Sigmoid colon (tissue), 7 donors: ENCODE measurements around the gene RALGDS. TPM values are rescaled to one million over a fixed set of nuclear protein-coding genes. Genes with fewer than 3 reads are reported as not detected.
A peak's percentile ranks its signal among the peaks of the same experiment; 100 is the strongest.

ENCODE experiments used
- DNase-seq: peaks from one replicate; pipeline ENCODE4 v3.0.0-alpha.2; 2019
- H3K27ac ChIP-seq, 4 donors: fragments of 200-600 bp; sonication (generic); one replicate each; pipeline ENCODE4 v1.5.1; 2016 to 2019; ENCODE audit warnings: mild to moderate bottlenecking in 1 of 4
- H3K27me3 ChIP-seq, 3 donors: fragments of 200-600 bp; sonication (generic); one replicate each; pipeline ENCODE4 v1.5.1; 2019; ENCODE audit warnings: mild to moderate bottlenecking in 1 of 3
- H3K36me3 ChIP-seq, 4 donors: fragments of 200-600 bp; sonication (generic); one replicate each; pipeline ENCODE4 v1.5.1; 2016 to 2019
- H3K4me1 ChIP-seq, 4 donors: fragments of 200-600 bp; sonication (generic); one replicate each; pipeline ENCODE4 v1.5.1; 2017 to 2019
- H3K4me3 ChIP-seq, 4 donors: fragments of 200-600 bp; sonication (generic); one replicate each; pipeline ENCODE4 v1.5.1; 2017 to 2019; ENCODE audit warnings: mild to moderate bottlenecking in 2 of 4, moderate library complexity in 1 of 4
- H3K9me3 ChIP-seq, 4 donors: fragments of 200-600 bp in 3 of 4; sonication (generic) in 3 of 4; one replicate each; pipeline versions ENCODE4 v1.5.1 to v1.6.1; 2013 to 2019
- EP300 ChIP-seq, 4 donors: sonication (generic); formaldehyde crosslinking; IDR thresholded peaks; one replicate each; pipeline ENCODE4 v1.6.1; 2017; ENCODE audit warnings: antibody characterized with exemption in 4 of 4
- POLR2A ChIP-seq, 2 donors: fragments of 450-650 bp; IDR thresholded peaks; one replicate each; pipeline ENCODE4 v1.6.1; 2016; ENCODE audit warnings: antibody characterized with exemption in 2 of 2, mild to moderate bottlenecking in 2 of 2, moderate library complexity in 2 of 2
- POLR2AphosphoS5 ChIP-seq, 4 donors: sonication (generic); formaldehyde crosslinking; IDR thresholded peaks; one replicate each; pipeline ENCODE4 v1.6.1; 2017; ENCODE audit warnings: antibody characterized with exemption in 4 of 4
- WGBS, 2 donors: extraction: QIAGEN DNeasy Blood & Tissue Kit; methylation state at CpG; one replicate each; pipeline ENCODE4 v1.1.7; 2013; 5-methylcytosine and 5-hydroxymethylcytosine counted together
- intact Hi-C: fragments of 100-400 bp; cut with DNase I; formaldehyde crosslinking; loops from one replicate; pipeline ENCODE4 v1.15.1; 2023
- polyA plus RNA-seq, 3 donors: library from polyadenylated mRNA; stranded (reverse); fragments of 200-250 nt; gene quantifications; one replicate each; pipeline ENCODE4 v1.2.3, GENCODE V29; 2013
- total RNA-seq, 4 donors: library from RNA; depleted of rRNA; stranded (reverse); fragments of >200 nt; gene quantifications; one replicate each; pipeline ENCODE4 v1.1.0, GENCODE V29; 2016
- TF ChIP-seq, protein P1 (sequence below), 4 experiments: fragments of 450-650 bp in 3 of 4; fragments of 200-600 bp in 1 of 4; IDR thresholded peaks; one replicate each; pipeline ENCODE4 v1.5.1; 2016 to 2019; ENCODE audit warnings: antibody characterized with exemption in 4 of 4, mild to moderate bottlenecking in 3 of 4, moderate library complexity in 2 of 4
- donor health status: healthy with polysubstance abuse.
- donor health status: Bipolar disorder and iron deficiency.
- donor health status: healthy.

RALGDS gene
- total and polyA plus RNA-seq, 7 donors = 27.6 to 52.7 (median 39.6) TPM

DNA sequence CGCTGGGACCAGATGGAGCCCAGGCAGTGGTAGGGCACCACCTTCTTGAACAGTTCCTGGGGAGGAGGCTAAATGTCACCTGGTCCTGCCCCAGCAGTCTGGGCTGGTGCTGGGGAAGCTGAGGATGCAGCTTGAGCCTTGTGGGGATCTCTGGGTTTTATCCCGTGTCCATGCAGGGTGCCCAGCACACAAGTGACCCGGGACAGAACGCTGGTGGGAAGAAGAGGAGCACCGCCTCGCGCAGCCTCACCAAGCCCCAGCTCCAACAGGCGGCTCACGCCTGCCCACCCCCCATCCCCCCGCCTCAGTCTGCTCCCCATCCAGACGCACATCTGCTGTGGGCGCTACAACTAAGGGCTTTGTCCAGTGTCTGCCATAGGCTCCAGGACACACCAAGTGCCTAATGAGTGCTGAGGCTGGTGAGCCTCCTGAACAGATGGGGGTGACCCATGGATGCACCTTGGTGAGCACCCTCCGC lies 13.8 kb downstream of the RALGDS start:
- Histone ChIP-seq H3K27ac (no peak overlapping the region), H3K4me1 (peaks cover 0 to 6% (median 2%) of the 10 kb centered on the region in 4 donors), H3K4me3 (no peak overlapping the region), H3K36me3 (peaks cover 50 to 95% (median 70%) of the 10 kb centered on the region in 4 donors), H3K9me3 (no peaks in the 10 kb centered on the region), H3K27me3 (no peaks in the 10 kb centered on the region)
- DNase-seq = peak; percentile 54
- WGBS, 2 donors = 91 to 94% methylated on average over 13 of the region's 13 CpGs
- intact Hi-C loops = no loop called here
- no peak for TF ChIP-seq EP300 (IDR thresholded peaks at IDR 0.05)
- TF ChIP-seq, protein P1, sequence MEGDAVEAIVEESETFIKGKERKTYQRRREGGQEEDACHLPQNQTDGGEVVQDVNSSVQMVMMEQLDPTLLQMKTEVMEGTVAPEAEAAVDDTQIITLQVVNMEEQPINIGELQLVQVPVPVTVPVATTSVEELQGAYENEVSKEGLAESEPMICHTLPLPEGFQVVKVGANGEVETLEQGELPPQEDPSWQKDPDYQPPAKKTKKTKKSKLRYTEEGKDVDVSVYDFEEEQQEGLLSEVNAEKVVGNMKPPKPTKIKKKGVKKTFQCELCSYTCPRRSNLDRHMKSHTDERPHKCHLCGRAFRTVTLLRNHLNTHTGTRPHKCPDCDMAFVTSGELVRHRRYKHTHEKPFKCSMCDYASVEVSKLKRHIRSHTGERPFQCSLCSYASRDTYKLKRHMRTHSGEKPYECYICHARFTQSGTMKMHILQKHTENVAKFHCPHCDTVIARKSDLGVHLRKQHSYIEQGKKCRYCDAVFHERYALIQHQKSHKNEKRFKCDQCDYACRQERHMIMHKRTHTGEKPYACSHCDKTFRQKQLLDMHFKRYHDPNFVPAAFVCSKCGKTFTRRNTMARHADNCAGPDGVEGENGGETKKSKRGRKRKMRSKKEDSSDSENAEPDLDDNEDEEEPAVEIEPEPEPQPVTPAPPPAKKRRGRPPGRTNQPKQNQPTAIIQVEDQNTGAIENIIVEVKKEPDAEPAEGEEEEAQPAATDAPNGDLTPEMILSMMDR (IDR thresholded peaks at IDR 0.05) = no peak
- no peak for TF ChIP-seq POLR2AphosphoS5 (IDR thresholded peaks at IDR 0.05)
- TF ChIP-seq POLR2A (IDR thresholded peaks at IDR 0.05) = no peak

DNA sequence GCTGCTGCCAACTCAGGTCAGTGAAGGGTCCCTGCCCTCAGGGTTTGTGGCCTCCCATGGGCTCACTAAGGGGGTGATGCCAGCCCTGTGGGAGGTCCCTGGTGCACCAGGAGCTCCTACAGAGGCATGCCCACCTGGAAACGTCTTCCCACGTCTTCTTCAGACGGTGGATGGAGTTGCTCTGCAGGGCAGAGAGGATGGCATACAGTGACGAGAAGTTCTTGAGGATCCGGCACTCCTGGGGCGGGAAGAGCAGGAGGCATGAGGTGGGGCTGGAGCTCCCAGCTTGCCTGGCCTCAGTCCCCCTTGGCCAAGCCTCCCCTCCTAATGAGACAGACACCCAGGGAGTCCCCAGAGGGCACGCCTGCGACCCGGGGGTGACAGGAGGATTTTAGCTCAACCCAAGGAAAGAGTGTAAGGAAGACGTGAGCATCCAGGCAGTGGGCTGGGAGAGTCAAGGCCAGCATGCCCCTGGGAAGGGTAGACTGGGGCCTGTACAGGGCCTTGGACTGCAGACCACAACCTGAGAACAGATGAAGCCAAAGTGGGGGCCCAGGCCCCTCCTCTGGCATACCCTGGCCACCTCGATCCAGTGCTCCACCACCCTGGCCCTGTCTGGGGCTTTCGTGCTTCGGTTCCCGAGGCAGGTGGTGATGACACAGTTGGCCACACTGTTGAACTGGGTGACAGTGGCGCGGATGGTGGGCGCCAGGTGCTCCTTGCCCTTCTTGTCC lies 14.4 kb downstream of the RALGDS start:
- Histone ChIP-seq H3K9me3 (no peaks in the 10 kb centered on the region), H3K27ac (no peak overlapping the region), H3K4me1 (peaks cover 0 to 2% (median 0%) of the 10 kb centered on the region in 4 donors), H3K36me3 (peaks cover 56 to 97% (median 75%) of the 10 kb centered on the region in 4 donors), H3K27me3 (no peaks in the 10 kb centered on the region), H3K4me3 (no peak overlapping the region)
- no peak for TF ChIP-seq POLR2A (IDR thresholded peaks at IDR 0.05)
- TF ChIP-seq, protein P1 (IDR thresholded peaks at IDR 0.05) = no peak
- TF ChIP-seq EP300 (IDR thresholded peaks at IDR 0.05) = no peak
- no peak for TF ChIP-seq POLR2AphosphoS5 (IDR thresholded peaks at IDR 0.05)
- WGBS, 2 donors = 95% methylated on average over 17 of the region's 17 CpGs
- intact Hi-C loops = no loop called here
- peak; percentile 58 for DNase-seq

- Histone ChIP-seq H3K36me3 (peaks cover 69 to 97% (median 84%) of the 10 kb centered on the region in 4 donors), H3K27ac (no peak overlapping the region), H3K4me1 (no peaks in the 10 kb centered on the region), H3K9me3 (no peaks in the 10 kb centered on the region), H3K4me3 (no peak overlapping the region), H3K27me3 (no peaks in the 10 kb centered on the region)
- DNase-seq = peak; percentile 53
- intact Hi-C loops = no loop called here
- WGBS, 2 donors = 96% methylated on average over 7 of the region's 7 CpGs
- TF ChIP-seq, protein P1 (IDR thresholded peaks at IDR 0.05) = no peak
- TF ChIP-seq POLR2A (IDR thresholded peaks at IDR 0.05) = no peak
- TF ChIP-seq POLR2AphosphoS5 (IDR thresholded peaks at IDR 0.05) = no peak
- TF ChIP-seq EP300 (IDR thresholded peaks at IDR 0.05) = no peak
Observed at GRCh38 chr9:133105461-133105770, 15.6 kb downstream of the RALGDS start.

DNA sequence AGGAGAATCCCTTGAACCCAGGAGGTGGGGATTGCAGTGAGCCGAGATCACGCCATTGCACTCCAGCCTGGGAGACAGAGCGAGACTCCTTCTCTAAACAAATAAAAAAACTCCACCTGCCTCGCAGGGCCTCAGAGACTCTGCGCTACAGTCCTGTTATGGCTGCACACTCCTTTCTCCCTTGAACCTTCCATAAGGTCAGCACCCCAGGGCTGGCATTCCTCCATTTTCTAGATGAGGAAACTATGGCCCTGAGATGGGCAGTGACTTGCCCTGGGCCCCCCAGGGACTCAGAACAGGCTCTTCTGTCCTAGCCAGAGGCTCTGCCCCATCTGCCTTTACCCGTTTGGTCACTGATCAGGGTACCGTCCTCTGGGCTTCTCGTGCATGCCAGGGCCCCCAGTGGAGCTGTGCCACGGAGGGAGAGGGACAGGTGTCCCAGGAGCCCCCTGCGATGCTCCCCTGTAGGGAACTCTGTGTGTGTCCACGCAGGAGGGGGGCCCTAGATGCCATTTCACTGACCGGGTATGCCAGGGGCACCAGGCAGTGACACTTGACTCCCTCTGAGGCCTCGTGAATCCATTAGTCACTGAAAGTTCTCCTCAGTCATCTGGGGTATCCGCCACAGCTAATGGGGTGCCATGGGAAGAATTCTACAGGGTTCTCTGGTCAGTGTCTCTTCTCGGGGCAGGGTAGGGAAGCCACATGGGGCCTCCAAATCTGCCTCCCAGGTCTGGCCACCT lies 16.2 kb downstream of the RALGDS start:
- DNase-seq = peak; percentile 61
- Histone ChIP-seq H3K4me3 (no peak overlapping the region), H3K4me1 (no peaks in the 10 kb centered on the region), H3K27me3 (no peaks in the 10 kb centered on the region), H3K36me3 (peaks cover 72 to 97% (median 85%) of the 10 kb centered on the region in 4 donors), H3K27ac (no peak overlapping the region), H3K9me3 (no peaks in the 10 kb centered on the region)
- WGBS, 2 donors = 87% methylated on average over 15 of the region's 15 CpGs
- intact Hi-C loops = no loop called here
- no peak for TF ChIP-seq POLR2A (IDR thresholded peaks at IDR 0.05)
- TF ChIP-seq POLR2AphosphoS5 (IDR thresholded peaks at IDR 0.05) = no peak
- TF ChIP-seq, protein P1 (IDR thresholded peaks at IDR 0.05) = no peak
- no peak for TF ChIP-seq EP300 (IDR thresholded peaks at IDR 0.05)
